ENCODE results near the gene SWAP70.

Gene SWAP70

DNA sequence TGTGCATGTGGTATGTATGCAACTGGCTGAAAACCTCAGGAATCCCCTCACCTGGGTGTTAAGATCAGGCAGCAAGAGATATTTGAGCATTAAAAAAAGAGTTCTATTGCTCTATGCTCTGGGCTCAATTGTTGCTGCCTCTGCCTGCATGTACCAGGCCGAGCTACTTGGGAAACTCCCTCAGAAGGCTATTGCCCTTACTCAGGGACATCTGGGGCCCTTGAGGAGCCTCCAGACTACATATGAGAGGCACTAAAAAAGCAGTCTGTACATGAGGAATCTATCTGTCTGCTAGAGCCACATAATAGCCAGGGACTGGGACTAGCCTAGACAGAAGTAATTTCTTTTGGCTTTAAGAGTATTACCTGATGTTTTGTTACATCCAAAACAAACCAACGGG, 120.1 kb downstream of the SWAP70 start:
- H3K4me3 ChIP-seq (ENCODE audit: low read length) = no peak overlapping the region
- no peak for DNase-seq (ENCODE audit: low read depth)
- TF ChIP-seq, protein P1, sequence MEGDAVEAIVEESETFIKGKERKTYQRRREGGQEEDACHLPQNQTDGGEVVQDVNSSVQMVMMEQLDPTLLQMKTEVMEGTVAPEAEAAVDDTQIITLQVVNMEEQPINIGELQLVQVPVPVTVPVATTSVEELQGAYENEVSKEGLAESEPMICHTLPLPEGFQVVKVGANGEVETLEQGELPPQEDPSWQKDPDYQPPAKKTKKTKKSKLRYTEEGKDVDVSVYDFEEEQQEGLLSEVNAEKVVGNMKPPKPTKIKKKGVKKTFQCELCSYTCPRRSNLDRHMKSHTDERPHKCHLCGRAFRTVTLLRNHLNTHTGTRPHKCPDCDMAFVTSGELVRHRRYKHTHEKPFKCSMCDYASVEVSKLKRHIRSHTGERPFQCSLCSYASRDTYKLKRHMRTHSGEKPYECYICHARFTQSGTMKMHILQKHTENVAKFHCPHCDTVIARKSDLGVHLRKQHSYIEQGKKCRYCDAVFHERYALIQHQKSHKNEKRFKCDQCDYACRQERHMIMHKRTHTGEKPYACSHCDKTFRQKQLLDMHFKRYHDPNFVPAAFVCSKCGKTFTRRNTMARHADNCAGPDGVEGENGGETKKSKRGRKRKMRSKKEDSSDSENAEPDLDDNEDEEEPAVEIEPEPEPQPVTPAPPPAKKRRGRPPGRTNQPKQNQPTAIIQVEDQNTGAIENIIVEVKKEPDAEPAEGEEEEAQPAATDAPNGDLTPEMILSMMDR (conservative IDR thresholded peaks at IDR 0.05; ENCODE audit: low read depth, low read length) = no peak

GRCh38 chr11:9784602-9785315, 120.9 kb downstream of the SWAP70 start:
- TF ChIP-seq, protein P1 (conservative IDR thresholded peaks at IDR 0.05; ENCODE audit: low read depth, low read length) = no peak
- H3K4me3 ChIP-seq (ENCODE audit: low read length) = no peak overlapping the region
- DNase-seq (ENCODE audit: low read depth) = no peak

GRCh38 chr11:9787260-9787659, 123.4 kb downstream of the SWAP70 start:
- TF ChIP-seq, protein P1 (conservative IDR thresholded peaks at IDR 0.05; ENCODE audit: low read depth, low read length) = no peak
- DNase-seq (ENCODE audit: low read depth) = no peak
- no peak overlapping the region for H3K4me3 ChIP-seq (ENCODE audit: low read length)

DNA sequence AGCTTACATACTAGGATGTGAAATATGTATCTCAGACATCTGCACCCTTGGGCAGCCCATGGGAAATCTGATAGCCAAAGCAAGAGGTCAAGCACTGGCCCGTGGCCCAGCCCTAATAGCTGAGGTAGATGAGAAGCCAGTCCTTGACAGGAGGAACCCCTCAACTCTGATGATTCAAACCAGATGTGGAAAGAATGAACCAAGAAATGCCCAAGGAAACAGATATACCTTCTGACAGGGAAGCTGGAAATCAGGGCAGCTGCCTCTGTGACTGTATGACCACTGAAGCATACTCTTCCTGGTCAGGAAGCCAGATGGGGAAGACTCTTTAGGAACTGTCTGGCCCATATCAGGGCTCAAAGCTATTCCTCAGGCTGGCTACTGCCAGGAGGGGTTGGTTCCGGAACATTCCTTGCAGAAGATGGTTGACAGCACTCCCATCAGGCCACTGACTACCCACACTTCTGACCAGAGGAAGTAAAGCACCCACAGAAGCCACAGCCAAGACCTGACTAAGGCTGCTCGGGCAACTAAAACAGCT, 124.2 kb downstream of the SWAP70 start:
- TF ChIP-seq, protein P1 (conservative IDR thresholded peaks at IDR 0.05; ENCODE audit: low read depth, low read length) = no peak
- no peak for DNase-seq (ENCODE audit: low read depth)
- H3K4me3 ChIP-seq (ENCODE audit: low read length) = no peak overlapping the region

DNA sequence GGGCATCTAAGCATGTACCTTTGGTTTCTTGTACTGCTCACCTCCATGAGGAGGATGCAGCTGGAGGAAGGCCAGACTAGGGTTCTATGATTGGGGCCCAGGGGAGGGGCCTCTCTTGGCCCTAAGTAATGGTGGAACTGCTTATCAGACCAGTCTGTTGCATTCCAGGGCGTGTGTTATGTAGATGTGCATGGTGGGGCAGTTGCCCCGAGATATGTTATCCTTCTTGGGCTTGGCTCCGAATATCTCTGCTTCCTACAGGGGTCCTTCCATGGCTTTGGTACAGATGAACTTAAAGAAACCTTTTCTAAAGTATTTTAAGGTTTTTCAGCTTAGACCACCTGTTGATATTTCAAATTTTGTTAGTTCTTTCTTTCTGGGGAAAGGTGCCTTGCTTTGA, 126.0 kb downstream of the SWAP70 start:
- TF ChIP-seq, protein P1 (conservative IDR thresholded peaks at IDR 0.05; ENCODE audit: low read depth, low read length) = no peak
- H3K4me3 ChIP-seq (ENCODE audit: low read length) = no peak overlapping the region
- no peak for DNase-seq (ENCODE audit: low read depth)

GRCh38 chr11:9790703-9791102, 126.8 kb downstream of the SWAP70 start:
- no peak for DNase-seq (ENCODE audit: low read depth)
- TF ChIP-seq, protein P1 (conservative IDR thresholded peaks at IDR 0.05; ENCODE audit: low read depth, low read length) = no peak
- no peak overlapping the region for H3K4me3 ChIP-seq (ENCODE audit: low read length)

DNA sequence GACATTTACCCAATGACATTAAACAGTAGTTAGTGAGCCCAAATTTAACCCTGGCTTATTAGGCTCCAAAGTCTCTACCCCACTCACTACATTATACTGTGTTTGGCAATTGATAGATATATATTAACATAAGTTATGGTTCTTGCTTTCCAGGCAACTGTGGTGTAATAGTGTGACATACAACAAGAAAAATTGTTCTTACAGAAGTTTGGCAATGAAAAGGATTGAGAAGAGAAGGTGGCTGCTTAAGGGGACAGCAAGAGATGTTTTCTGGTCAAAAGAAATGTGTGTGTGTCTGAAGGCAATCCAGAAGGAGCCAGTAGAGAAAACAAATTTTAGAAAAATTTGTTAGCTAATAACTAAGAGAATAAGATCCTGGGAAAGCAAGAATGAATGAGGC, 132.4 kb downstream of the SWAP70 start:
- DNase-seq (ENCODE audit: low read depth) = no peak
- TF ChIP-seq, protein P1 (conservative IDR thresholded peaks at IDR 0.05; ENCODE audit: low read depth, low read length) = no peak

More for the DNA sequence above, 132.4 kb downstream of the SWAP70 start:
- no peak overlapping the region for H3K4me3 ChIP-seq (ENCODE audit: low read length)
